A673 (cell line): ENCODE data around the gene PELI2. TPM values are rescaled to one million over a fixed set of nuclear protein-coding genes. Genes with fewer than 3 reads are reported as not detected.

ENCODE experiments used
- BruUV-seq: library from RNA; stranded (reverse); fragments of 400-500 nt; replicated peaks from 2 replicates; lab custom pipeline; 2021; lab: Mats Ljungman, UMichigan
- CTCF ChIA-PET: fragments of 300-600 bp; sonication (Branson Sonifier 250); formaldehyde crosslinking; loops from one replicate; lab custom pipeline; 2022; ENCODE audit warnings: antibody characterized with exemption; lab: Charles Lee
- POLR2A ChIA-PET: fragments of 300-600 bp; sonication (Branson Sonifier 250); formaldehyde crosslinking; loops from one replicate; lab custom pipeline; 2022; ENCODE audit warnings: antibody characterized with exemption; ENCODE audit not compliant: low non-redundant PET; lab: Charles Lee
- DNase-seq: peaks from one replicate; pipeline ENCODE4 v3.0.0-alpha.2; 2015; ENCODE audit warnings: low spot score
- H3K27ac ChIP-seq: fragments of 200-600 bp; sonication (generic); 2 replicates; pipeline ENCODE4 v1.5.1; 2016; ENCODE audit warnings: mixed run types, low read depth, mild to moderate bottlenecking, mixed read lengths, antibody characterized with exemption, low read length; ENCODE audit not compliant: poor library complexity, severe bottlenecking
- H3K27me3 ChIP-seq: fragments of 200-600 bp; sonication (generic); replicated peaks from 2 replicates; pipeline ENCODE4 v1.6.1; 2017; ENCODE audit warnings: mixed run types, low read depth, mild to moderate bottlenecking, mixed read lengths, antibody characterized with exemption, low read length; ENCODE audit not compliant: insufficient read depth, poor library complexity
- H3K36me3 ChIP-seq: fragments of 200-600 bp; sonication (generic); 2 replicates; pipeline ENCODE4 v1.6.1; 2016; ENCODE audit warnings: mixed run types, mild to moderate bottlenecking, mixed read lengths, antibody characterized with exemption, low read length; ENCODE audit not compliant: insufficient read depth, poor library complexity, severe bottlenecking
- H3K4me1 ChIP-seq: fragments of 200-600 bp; sonication (generic); 2 replicates; pipeline ENCODE4 v1.6.1; 2017; ENCODE audit warnings: mixed run types, mild to moderate bottlenecking, mixed read lengths, antibody characterized with exemption, low read length; ENCODE audit not compliant: insufficient read depth, poor library complexity, severe bottlenecking
- H3K4me3 ChIP-seq: fragments of 200-600 bp; sonication (generic); 2 replicates; pipeline ENCODE4 v1.5.1; 2016; ENCODE audit warnings: low read depth, mixed run types, mild to moderate bottlenecking, mixed read lengths, low read length; ENCODE audit not compliant: poor library complexity, severe bottlenecking
- H3K9me3 ChIP-seq: fragments of 200-600 bp; sonication (generic); 2 replicates; pipeline ENCODE4 v1.6.1; 2016; ENCODE audit warnings: mixed run types, low read depth, mild to moderate bottlenecking, mixed read lengths, antibody characterized with exemption, low read length; ENCODE audit not compliant: poor library complexity, severe bottlenecking
- EZH2 ChIP-seq: fragments of 200-600 bp; sonication (generic); IDR thresholded peaks from 2 replicates; pipeline ENCODE4 v1.6.1; 2017; ENCODE audit warnings: borderline replicate concordance, low read depth, mild to moderate bottlenecking, mixed read lengths, antibody characterized with exemption, low read length; ENCODE audit not compliant: poor library complexity, severe bottlenecking
- intact Hi-C: fragments of 100-400 bp; cut with micrococcal nuclease; formaldehyde crosslinking; loops from one replicate; pipeline ENCODE4 v1.10.0; 2022; ENCODE audit not compliant: unreplicated experiment
- total RNA-seq: library from RNA; stranded (reverse); gene quantifications from 2 replicates; pipeline ENCODE4 v1.2.3, GENCODE V29; 2021
- TF ChIP-seq, protein P1 (sequence below): fragments of 300-800, 200-600 bp; sonication (generic); conservative IDR thresholded peaks from 2 replicates; pipeline ENCODE4 v1.5.1; 2017; ENCODE audit warnings: low read depth, mild to moderate bottlenecking, antibody characterized with exemption, low read length, moderate library complexity, mixed read lengths

Gene PELI2
- total RNA-seq, 1 experiment from 2014 or later: 5.5 TPM

DNA sequence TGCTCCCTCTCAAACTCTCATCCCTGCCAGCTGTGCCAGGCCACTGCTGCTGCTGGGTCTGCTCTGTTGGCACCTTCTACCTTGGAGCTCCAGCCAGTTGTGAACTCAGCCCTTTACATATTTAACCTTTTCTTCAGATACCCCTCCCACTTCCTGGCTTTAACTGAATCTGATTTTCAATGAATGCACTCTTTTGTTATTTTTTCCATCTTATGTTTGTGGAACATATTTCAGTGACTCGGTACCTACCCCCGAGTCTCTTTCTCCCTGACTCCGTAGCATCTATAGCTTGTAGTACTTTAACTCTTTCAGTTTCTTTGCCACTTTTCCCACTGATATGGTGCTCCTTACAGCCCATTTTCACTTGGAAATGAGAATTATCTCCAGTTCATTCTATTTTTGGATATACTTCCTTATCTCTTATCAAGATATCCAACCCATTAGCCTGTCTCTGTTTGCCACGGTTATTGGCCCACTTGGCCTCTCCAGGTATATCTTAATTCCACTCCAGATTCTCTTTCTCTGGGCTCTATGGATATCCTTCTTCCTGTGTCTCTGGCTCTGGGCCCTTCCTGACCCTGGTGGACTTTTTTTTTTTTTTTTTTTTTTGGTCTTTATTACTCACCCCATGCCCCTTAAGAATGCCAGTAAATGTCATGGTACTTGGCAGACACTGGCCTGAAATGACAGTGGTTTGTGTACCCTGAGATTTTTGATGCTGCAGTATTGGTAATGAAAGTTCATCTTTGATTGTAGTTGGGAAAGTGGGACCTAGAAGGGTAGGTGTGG lies 62.7 kb downstream of the PELI2 start:
- POLR2A ChIA-PET: no interaction called here
- H3K4me3 ChIP-seq: no peak overlapping the region
- TF ChIP-seq, protein P1, sequence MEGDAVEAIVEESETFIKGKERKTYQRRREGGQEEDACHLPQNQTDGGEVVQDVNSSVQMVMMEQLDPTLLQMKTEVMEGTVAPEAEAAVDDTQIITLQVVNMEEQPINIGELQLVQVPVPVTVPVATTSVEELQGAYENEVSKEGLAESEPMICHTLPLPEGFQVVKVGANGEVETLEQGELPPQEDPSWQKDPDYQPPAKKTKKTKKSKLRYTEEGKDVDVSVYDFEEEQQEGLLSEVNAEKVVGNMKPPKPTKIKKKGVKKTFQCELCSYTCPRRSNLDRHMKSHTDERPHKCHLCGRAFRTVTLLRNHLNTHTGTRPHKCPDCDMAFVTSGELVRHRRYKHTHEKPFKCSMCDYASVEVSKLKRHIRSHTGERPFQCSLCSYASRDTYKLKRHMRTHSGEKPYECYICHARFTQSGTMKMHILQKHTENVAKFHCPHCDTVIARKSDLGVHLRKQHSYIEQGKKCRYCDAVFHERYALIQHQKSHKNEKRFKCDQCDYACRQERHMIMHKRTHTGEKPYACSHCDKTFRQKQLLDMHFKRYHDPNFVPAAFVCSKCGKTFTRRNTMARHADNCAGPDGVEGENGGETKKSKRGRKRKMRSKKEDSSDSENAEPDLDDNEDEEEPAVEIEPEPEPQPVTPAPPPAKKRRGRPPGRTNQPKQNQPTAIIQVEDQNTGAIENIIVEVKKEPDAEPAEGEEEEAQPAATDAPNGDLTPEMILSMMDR: no peak
- no peak for TF ChIP-seq EZH2
- intact Hi-C loops: no loop called here
- H3K27ac ChIP-seq: no peak overlapping the region
- H3K4me1 ChIP-seq: no peaks in the 10 kb centered on the region
- no peak for DNase-seq
- CTCF ChIA-PET: no interaction called here
- BruUV-seq: no TSS peak
- H3K36me3 ChIP-seq: no peaks in the 10 kb centered on the region
- no peaks in the 10 kb centered on the region for H3K27me3 ChIP-seq
- no peaks in the 10 kb centered on the region for H3K9me3 ChIP-seq

DNA sequence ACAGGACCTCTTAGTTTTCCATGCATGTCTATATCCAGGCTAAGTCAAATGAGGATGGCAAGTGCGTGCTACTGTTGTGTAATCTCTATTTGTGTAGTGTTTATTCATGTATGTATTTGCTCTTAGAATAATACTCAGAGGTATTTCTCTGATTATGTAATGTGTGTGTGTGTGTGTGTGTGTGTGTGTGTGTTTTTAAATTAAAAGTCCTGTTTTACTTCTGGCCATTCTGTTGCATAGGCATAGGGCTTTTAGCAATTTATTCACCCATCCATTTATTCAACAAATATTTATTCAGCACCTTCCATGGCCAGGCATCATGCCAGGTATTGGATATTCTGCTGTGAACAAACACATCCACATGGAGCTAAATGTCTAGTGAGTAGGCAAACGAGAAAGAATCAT lies 63.5 kb downstream of the PELI2 start:
- H3K27ac ChIP-seq: no peak overlapping the region
- H3K9me3 ChIP-seq: no peaks in the 10 kb centered on the region
- CTCF ChIA-PET: interaction anchor here (0.7 kb wide), 1 partner anchor 452 kb away, joined by 5 read pairs; no protein-coding TSS in a partner anchor
- H3K4me1 ChIP-seq: no peaks in the 10 kb centered on the region
- H3K27me3 ChIP-seq: no peaks in the 10 kb centered on the region
- POLR2A ChIA-PET: no interaction called here
- H3K36me3 ChIP-seq: no peaks in the 10 kb centered on the region
- no TSS peak for BruUV-seq
- intact Hi-C loops: no loop called here
- TF ChIP-seq EZH2: no peak
- TF ChIP-seq, protein P1: no peak
- no peak overlapping the region for H3K4me3 ChIP-seq
- DNase-seq: no peak

DNA sequence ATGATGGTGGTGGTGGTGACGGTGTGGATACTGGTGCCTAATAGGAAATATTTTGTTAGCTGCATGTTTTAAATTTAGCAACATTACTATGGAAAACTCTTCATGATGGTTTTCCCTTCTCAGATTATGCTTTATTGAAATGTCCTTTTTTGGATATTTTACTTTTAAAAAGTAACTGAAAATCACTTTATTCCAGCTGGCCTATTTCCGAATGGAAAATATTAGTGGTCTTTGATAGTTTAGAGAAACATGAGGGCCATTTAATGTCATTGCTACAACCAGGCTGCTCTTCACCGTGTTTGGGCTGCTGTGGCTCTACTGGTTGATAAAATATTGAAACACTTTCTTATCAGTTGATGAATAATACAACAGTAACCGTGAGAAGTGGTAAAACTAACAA lies 64.2 kb downstream of the PELI2 start:
- BruUV-seq: no TSS peak
- Histone ChIP-seq H3K27ac (no peak overlapping the region), H3K36me3 (no peaks in the 10 kb centered on the region), H3K4me3 (no peak overlapping the region), H3K9me3 (no peaks in the 10 kb centered on the region), H3K27me3 (no peaks in the 10 kb centered on the region), H3K4me1 (no peaks in the 10 kb centered on the region)
- ChIA-PET POLR2A (no interaction called here), CTCF (interaction anchor here (0.7 kb wide), 1 partner anchor 452 kb away, joined by 5 read pairs; no protein-coding TSS in a partner anchor)
- no peak for TF ChIP-seq EZH2
- TF ChIP-seq, protein P1: no peak
- intact Hi-C loops: no loop called here
- DNase-seq: no peak
